CD14-positive monocyte (primary cell): ENCODE results near the gene KRT74. TPM values are rescaled to one million over a fixed set of nuclear protein-coding genes. Genes with fewer than 3 reads are reported as not detected.
A peak's percentile ranks its signal among the peaks of the same experiment; 100 is the strongest.

Source experiments
- DNase-seq, 3 donors: peaks; one replicate each; pipeline ENCODE4 v3.0.0-alpha.2; 2011 to 2022
- H2AFZ ChIP-seq: 2 replicates; pipeline ENCODE4 v1.6.0; 2012; ENCODE audit warnings: mild to moderate bottlenecking, low read depth, low read length, inconsistent platforms; ENCODE audit not compliant: insufficient read depth, poor library complexity, severe bottlenecking
- H3K27ac ChIP-seq, 2 donors: 1 replicate in 1 of 2; 2 replicates in 1 of 2; pipeline ENCODE4 v1.5.1; 2012 to 2013; ENCODE audit warnings: low read length in 2 of 2, control low read depth in 1 of 2, inconsistent platforms in 1 of 2, low read depth in 1 of 2, mild to moderate bottlenecking in 1 of 2
- H3K27me3 ChIP-seq, 2 donors: one replicate each; pipeline versions ENCODE4 v1.6.0 to v1.6.1; 2011 to 2013; ENCODE audit warnings: low read length in 2 of 2; ENCODE audit not compliant: control insufficient read depth in 2 of 2, insufficient read depth in 2 of 2
- H3K36me3 ChIP-seq, 2 donors: replicated peaks in 1 of 2; 1 replicate in 1 of 2; 2 replicates in 1 of 2; pipeline versions ENCODE4 v1.5.1 to v1.6.1; 2012 to 2013; ENCODE audit warnings: low read length in 2 of 2, control low read depth in 1 of 2, inconsistent platforms in 1 of 2, mild to moderate bottlenecking in 1 of 2; ENCODE audit not compliant: insufficient read depth in 2 of 2, control insufficient read depth in 1 of 2
- H3K4me1 ChIP-seq, 2 donors: 1 replicate in 1 of 2; 2 replicates in 1 of 2; pipeline versions ENCODE4 v1.5.1 to v1.6.1; 2012 to 2013; ENCODE audit warnings: low read length in 2 of 2, control low read depth in 1 of 2, inconsistent platforms in 1 of 2, mild to moderate bottlenecking in 1 of 2, moderate library complexity in 1 of 2; ENCODE audit not compliant: insufficient read depth in 2 of 2, control insufficient read depth in 1 of 2
- H3K4me2 ChIP-seq: replicated peaks from 2 replicates; pipeline ENCODE3; 2012; ENCODE audit warnings: low read length, moderate library complexity, mild to moderate bottlenecking; ENCODE audit not compliant: poor library complexity, severe bottlenecking; ENCODE audit errors: extremely low read depth
- H3K4me3 ChIP-seq, 3 experiments: fragments of 200-600 bp in 1 of 3; sonication (generic) in 1 of 3; replicated peaks in 1 of 3; 1 replicate in 2 of 3; 2 replicates in 1 of 3; pipeline ENCODE4 v1.5.1; 2011 to 2013; ENCODE audit warnings: low read length in 3 of 3, mild to moderate bottlenecking in 3 of 3, control low read depth in 2 of 3, low read depth in 2 of 3, inconsistent platforms in 1 of 3, moderate library complexity in 1 of 3
- H3K79me2 ChIP-seq: 2 replicates; pipeline ENCODE4 v1.6.0; 2012; ENCODE audit warnings: mild to moderate bottlenecking, control low read depth, inconsistent platforms, low read length, moderate library complexity; ENCODE audit not compliant: insufficient read depth
- H3K9ac ChIP-seq: 2 replicates; pipeline ENCODE4 v1.6.0; 2017; ENCODE audit warnings: low read length, mild to moderate bottlenecking; ENCODE audit not compliant: insufficient read depth, poor library complexity, severe bottlenecking
- H3K9me3 ChIP-seq, 2 donors: replicated peaks in 1 of 2; 1 replicate in 1 of 2; 2 replicates in 1 of 2; pipeline versions ENCODE4 v1.5.1 to v1.6.1; 2012 to 2013; ENCODE audit warnings: low read length in 2 of 2, control low read depth in 1 of 2; ENCODE audit not compliant: control insufficient read depth in 1 of 2, insufficient read depth in 1 of 2
- H4K20me1 ChIP-seq: 2 replicates; pipeline ENCODE4 v1.6.0; 2012; ENCODE audit warnings: mild to moderate bottlenecking, low read length, control low read depth, moderate library complexity; ENCODE audit not compliant: insufficient read depth
- H3K27ac Mint-ChIP-seq, 7 donors: one replicate each; pipeline ENCODE4 v1.8.0; 2020; ENCODE audit warnings: mild to moderate bottlenecking in 7 of 7, mixed read lengths in 7 of 7, moderate library complexity in 6 of 7, inconsistent platforms in 2 of 7
- H3K27me3 Mint-ChIP-seq, 3 donors: one replicate each; pipeline ENCODE4 v1.8.0; 2021 to 2022; ENCODE audit warnings: low read depth in 3 of 3, mild to moderate bottlenecking in 3 of 3, mixed read lengths in 3 of 3, moderate library complexity in 3 of 3, inconsistent platforms in 1 of 3
- H3K36me3 Mint-ChIP-seq, 2 donors: one replicate each; pipeline ENCODE4 v1.8.0; 2020; ENCODE audit warnings: mixed read lengths in 2 of 2, inconsistent platforms in 1 of 2, mild to moderate bottlenecking in 1 of 2
- H3K4me1 Mint-ChIP-seq: one replicate; pipeline ENCODE4 v1.8.0; 2020; ENCODE audit warnings: mild to moderate bottlenecking, mixed read lengths
- H3K4me3 Mint-ChIP-seq, 2 donors: one replicate each; pipeline ENCODE4 v1.8.0; 2020; ENCODE audit warnings: mild to moderate bottlenecking in 2 of 2, mixed read lengths in 2 of 2, moderate library complexity in 1 of 2
- H3K9me3 Mint-ChIP-seq, 7 donors: one replicate each; pipeline ENCODE4 v1.8.0; 2020 to 2022; ENCODE audit warnings: mixed read lengths in 7 of 7, mild to moderate bottlenecking in 6 of 7, moderate library complexity in 6 of 7, inconsistent platforms in 2 of 7
- CTCF ChIP-seq: fragments of 200-600 bp; IDR thresholded peaks from one replicate; pipeline ENCODE4 v1.8.0; 2022; ENCODE audit warnings: antibody characterized with exemption, mild to moderate bottlenecking
- WGBS: methylation state at CpG from one replicate; pipeline ENCODE4 v1.1.5; 2013; ENCODE audit warnings: missing lambda C conversion rate; ENCODE audit not compliant: insufficient coverage; 5-methylcytosine and 5-hydroxymethylcytosine counted together
- intact Hi-C, 2 donors: fragments of 100-400 bp; cut with micrococcal nuclease; formaldehyde crosslinking; loops; one replicate each; pipeline versions ENCODE4 v1.15.0 to v1.15.1; 2023
- polyA plus RNA-seq, 3 donors: library from polyadenylated mRNA; depleted of rRNA in 1 of 3; unstranded in 2 of 3; stranded (reverse) in 1 of 3; fragments of 300-500 nt in 2 of 3; fragments of >200 nt in 1 of 3; fragmentation: Illumina TruSeq in 2 of 3; gene quantifications; 1 replicate in 2 of 3; 2 replicates in 1 of 3; pipeline ENCODE4 v1.2.3, GENCODE V29; 2012 to 2021

Gene KRT74
- polyA plus RNA-seq, 3 donors, result not detected

- no peak overlapping the region for H3K4me2 ChIP-seq
- H3K9ac ChIP-seq, result no peak overlapping the region
- Mint-ChIP-seq H3K4me3 (no peak overlapping the region), H3K36me3 (no peaks in the 10 kb centered on the region), H3K4me1 (no peaks in the 10 kb centered on the region), H3K9me3 (peaks cover 0 to 11% (median 5%) of the 10 kb centered on the region in 7 donors), H3K27ac (no peak overlapping the region), H3K27me3 (peaks cover 23 to 39% (median 29%) of the 10 kb centered on the region in 3 donors)
- peaks cover 19 to 28% of the 10 kb centered on the region in 2 donors for H3K27me3 ChIP-seq
- H3K9me3 ChIP-seq, result peaks cover 0 to 5% of the 10 kb centered on the region in 2 donors
- DNase-seq, result no peak
- WGBS, result 100% methylated on average over 1 of the region's 5 CpGs
- no peaks in the 10 kb centered on the region for H4K20me1 ChIP-seq
- H3K27ac ChIP-seq, result no peak overlapping the region
- intact Hi-C loops, result no loop called here
- no peak overlapping the region for H3K4me3 ChIP-seq
- H3K4me1 ChIP-seq, result no peaks in the 10 kb centered on the region
- no peak overlapping the region for H2AFZ ChIP-seq
- no peaks in the 10 kb centered on the region for H3K79me2 ChIP-seq
- H3K36me3 ChIP-seq, result no peaks in the 10 kb centered on the region
- TF ChIP-seq CTCF, result no peak
Observed at GRCh38 chr12:52602552-52602951, 28.9 kb upstream of the KRT74 start.

DNA sequence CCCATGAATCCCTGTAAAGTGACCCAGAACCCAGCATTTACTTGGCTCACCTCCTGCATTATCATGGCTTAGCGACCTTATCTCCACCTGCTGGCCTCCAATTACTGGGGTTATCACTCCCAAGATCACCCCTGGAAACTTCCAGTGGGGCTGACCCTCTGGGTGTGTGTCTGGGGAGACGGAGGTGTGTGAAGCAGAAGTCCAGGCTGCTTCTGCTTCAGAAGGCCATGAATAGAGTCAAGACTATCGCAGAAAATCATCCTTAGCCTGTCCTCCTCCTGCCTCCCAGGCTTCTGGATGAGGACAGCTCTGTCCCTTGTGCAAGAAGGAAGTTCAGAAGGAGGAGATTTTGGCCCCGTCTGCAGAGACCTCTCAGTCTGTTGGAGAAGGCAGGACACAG, 28.0 kb upstream of the KRT74 start:
- intact Hi-C loops, result no loop called here
- no peaks in the 10 kb centered on the region for H3K79me2 ChIP-seq
- Mint-ChIP-seq H3K4me1 (no peaks in the 10 kb centered on the region), H3K36me3 (no peaks in the 10 kb centered on the region), H3K27ac (peak overlapping the region in 1 of 7 donors; percentile 14), H3K4me3 (peak overlapping the region in 1 of 2 donors; percentile 43), H3K9me3 (peaks cover 0 to 11% (median 5%) of the 10 kb centered on the region in 7 donors), H3K27me3 (peaks cover 21 to 39% (median 31%) of the 10 kb centered on the region in 3 donors)
- H3K4me3 ChIP-seq, result no peak overlapping the region
- no peaks in the 10 kb centered on the region for H4K20me1 ChIP-seq
- no peak overlapping the region for H2AFZ ChIP-seq
- no peak overlapping the region for H3K27ac ChIP-seq
- peaks cover 19 to 28% of the 10 kb centered on the region in 2 donors for H3K27me3 ChIP-seq
- no peak overlapping the region for H3K9ac ChIP-seq
- no peaks in the 10 kb centered on the region for H3K4me1 ChIP-seq
- H3K9me3 ChIP-seq, result peaks cover 0 to 5% of the 10 kb centered on the region in 2 donors
- no peak for DNase-seq
- 83% methylated on average over 3 of the region's 4 CpGs for whole genome bisulfite sequencing
- H3K4me2 ChIP-seq, result no peak overlapping the region
- no peaks in the 10 kb centered on the region for H3K36me3 ChIP-seq
- no peak for TF ChIP-seq CTCF
